DND-41 (cell line): ENCODE measurements around the gene DLGAP4.

Experiments used
- EZH2 ChIP-seq: IDR thresholded peaks from 3 replicates; pipeline ENCODE4 v1.6.1; 2012; ENCODE audit warnings: borderline replicate concordance, low read depth, mild to moderate bottlenecking, moderate library complexity, low read length, inconsistent platforms; ENCODE audit not compliant: severe bottlenecking
- TF ChIP-seq, protein P1 (sequence below): IDR thresholded peaks from 2 replicates; pipeline ENCODE4 v1.5.1; 2012; ENCODE audit warnings: borderline replicate concordance, low read length, moderate library complexity, mild to moderate bottlenecking; ENCODE audit not compliant: poor library complexity, severe bottlenecking; ENCODE audit errors: extremely low read depth

DNA sequence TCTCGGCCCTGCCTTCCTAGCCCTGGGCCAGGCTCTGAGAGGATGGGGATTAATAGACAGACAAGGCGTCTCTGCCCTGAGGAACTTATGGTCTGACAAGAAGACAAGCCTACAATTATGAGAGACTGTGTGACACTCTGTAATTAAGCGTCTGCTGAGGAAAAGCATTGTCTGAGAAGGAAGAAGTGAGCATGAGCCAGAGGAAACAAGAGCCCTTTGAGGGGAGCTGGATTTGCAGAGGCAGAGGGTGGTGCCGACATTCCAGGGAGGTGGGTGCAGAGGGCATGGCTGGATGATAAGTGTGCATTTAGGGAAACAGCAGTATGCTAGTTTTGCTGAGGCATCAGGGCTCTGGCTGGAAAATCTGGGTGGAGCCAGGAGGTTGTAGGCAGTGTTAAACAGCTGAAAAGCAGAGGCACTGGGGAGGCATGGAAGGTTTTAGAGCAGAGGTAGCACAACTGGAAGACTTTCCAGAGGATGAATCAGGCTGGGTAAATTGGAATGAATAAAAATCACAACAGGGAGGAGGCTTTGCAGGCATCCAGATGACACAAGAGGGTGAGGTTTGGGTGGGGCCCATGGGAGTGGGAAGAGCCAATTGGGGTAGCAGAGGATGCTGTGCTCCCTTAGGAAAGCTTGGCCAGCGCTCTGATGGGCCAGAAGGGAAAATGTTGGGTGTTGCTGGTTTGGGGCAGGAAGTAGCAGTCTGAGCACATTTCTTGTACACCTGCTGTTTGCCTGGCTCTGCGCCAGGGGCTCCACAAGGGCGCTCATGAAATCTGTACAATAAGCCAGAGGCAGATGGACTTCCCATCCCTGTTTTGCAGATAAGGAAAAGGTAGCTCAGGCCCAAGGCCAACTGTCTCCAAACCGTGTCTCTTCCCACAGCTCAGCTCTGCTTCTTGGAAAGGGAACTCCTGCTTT is 161.2 kb downstream of the DLGAP4 start:
- TF ChIP-seq, protein P1, sequence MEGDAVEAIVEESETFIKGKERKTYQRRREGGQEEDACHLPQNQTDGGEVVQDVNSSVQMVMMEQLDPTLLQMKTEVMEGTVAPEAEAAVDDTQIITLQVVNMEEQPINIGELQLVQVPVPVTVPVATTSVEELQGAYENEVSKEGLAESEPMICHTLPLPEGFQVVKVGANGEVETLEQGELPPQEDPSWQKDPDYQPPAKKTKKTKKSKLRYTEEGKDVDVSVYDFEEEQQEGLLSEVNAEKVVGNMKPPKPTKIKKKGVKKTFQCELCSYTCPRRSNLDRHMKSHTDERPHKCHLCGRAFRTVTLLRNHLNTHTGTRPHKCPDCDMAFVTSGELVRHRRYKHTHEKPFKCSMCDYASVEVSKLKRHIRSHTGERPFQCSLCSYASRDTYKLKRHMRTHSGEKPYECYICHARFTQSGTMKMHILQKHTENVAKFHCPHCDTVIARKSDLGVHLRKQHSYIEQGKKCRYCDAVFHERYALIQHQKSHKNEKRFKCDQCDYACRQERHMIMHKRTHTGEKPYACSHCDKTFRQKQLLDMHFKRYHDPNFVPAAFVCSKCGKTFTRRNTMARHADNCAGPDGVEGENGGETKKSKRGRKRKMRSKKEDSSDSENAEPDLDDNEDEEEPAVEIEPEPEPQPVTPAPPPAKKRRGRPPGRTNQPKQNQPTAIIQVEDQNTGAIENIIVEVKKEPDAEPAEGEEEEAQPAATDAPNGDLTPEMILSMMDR, result no peak
- no peak for TF ChIP-seq EZH2
